ENCODE results near the gene ZYG11B. TPM values are rescaled to one million over a fixed set of nuclear protein-coding genes. Genes with fewer than 3 reads are reported as not detected.
"Not testable (repeated sequence)": the region's sequence is repeated elsewhere in the genome, so short reads cannot be mapped to it uniquely, and the experiment has no call there.

Gene ZYG11B
- total RNA-seq, 1 donor from 2014 or later: 10.2 TPM

DNA sequence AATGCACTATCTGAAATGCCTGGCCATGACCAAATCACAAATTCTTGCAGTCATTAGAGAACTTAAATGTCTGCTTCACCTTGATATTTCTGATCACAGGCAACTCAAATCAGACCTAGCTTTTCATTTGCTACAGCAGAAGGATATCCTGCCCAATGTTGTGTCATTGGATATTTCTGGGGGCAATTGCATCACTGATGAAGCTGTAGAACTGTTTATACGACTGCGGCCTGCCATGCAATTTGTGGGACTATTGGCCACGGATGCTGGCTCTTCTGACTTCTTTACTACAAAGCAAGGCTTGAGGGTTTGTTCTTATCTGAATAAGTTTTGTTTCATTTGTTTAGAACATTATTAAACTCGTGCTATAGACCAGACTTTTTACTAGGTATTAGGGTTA is 131.2 kb downstream of the ZYG11B start:
- intact Hi-C loops (cut with micrococcal nuclease): no loop called here
- Mint-ChIP-seq H3K27ac (no peak overlapping the region), H3K27me3 (peaks cover 3% of the 10 kb centered on the region), H3K9me3 (no peaks in the 10 kb centered on the region), H3K4me1 (no peaks in the 10 kb centered on the region), H3K36me3 (ENCODE audit: low read depth) (no peaks in the 10 kb centered on the region), H3K4me3 (no peak overlapping the region)
- DNase-seq: no peak

DNA sequence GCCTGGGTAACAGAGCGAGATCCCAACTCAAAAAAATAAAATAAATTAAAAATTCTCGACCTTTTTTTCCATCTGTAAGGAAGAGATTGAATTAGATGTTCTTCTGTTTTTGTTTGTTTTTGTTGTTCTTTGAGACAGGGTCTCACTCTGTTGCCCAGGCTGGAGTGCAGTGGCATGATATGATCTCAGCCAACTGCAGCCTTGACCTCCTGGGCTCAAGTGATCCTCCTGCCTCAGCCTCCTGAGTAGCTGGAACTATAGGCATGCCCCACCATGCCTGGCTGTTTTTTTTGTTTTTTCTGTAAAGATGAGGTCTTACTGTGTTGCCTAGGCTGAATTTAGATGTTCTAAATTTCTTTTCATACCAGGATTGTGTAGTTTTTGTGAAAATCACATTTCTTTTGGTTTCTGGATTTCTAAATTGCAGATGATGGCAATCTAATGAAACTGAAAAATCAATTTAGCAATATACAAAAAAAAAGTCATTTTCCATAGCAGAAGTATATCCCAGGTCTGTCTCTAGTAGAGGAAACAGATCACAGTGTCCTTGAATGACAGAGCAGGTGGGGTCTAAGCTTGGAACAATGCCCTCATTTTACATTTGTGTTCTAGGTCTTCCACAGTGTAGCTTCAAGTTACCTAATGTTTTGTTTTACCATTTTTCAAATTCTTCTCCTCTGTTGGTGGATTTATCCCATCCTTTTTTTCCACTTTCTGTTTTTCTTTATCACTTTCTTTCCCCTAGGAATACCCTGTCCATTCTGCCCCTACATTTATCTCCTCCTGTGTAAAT is 136.6 kb downstream of the ZYG11B start:
- Mint-ChIP-seq H3K36me3 (ENCODE audit: low read depth) (no peaks in the 10 kb centered on the region), H3K27me3 (peaks cover 3% of the 10 kb centered on the region), H3K4me3 (no peak overlapping the region), H3K4me1 (no peaks in the 10 kb centered on the region), H3K9me3 (no peaks in the 10 kb centered on the region), H3K27ac (no peak overlapping the region)
- DNase-seq: no peak
- intact Hi-C loops (cut with micrococcal nuclease): no loop called here

DNA sequence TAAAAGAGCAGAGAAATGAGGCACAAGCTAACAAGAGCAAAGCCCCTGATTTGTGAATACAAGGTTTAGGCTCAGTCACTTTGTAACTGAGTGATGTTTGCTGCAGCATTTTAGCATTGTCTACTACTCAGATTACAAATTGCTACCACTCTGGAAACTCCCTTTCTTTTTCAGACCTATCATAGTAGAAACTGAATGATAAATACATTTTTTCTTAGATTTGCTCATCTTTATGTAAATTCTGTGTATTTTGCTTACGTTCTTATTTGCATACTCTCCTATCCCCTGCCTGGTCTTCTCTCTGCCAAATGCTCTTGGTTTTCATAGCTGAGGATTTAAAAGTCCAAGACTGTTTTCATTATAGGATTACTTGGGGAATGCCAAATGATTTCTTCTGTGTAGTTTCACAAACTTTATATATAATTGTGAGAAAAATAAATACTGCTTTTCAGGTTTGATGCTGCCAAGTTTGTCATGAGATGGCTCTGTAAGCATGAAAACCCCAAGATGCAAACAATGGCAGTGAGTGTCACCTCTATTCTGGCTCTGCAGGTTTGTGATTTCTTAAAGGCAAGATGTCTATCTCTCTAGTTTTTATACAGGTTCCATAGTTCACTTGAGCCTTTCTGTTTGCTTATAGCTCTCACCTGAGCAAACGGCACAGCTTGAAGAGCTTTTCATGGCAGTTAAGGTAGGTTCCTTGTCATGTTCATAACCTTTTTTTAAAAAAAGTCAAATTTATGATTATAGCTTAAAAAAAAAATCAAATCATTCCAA is 141.0 kb downstream of the ZYG11B start:
- no peak overlapping the region for H3K4me3 Mint-ChIP-seq
- H3K27me3 Mint-ChIP-seq: peaks cover 3% of the 10 kb centered on the region
- H3K27ac Mint-ChIP-seq: no peak overlapping the region
- intact Hi-C loops (cut with micrococcal nuclease): no loop called here
- H3K4me1 Mint-ChIP-seq: no peaks in the 10 kb centered on the region
- H3K36me3 Mint-ChIP-seq (ENCODE audit: low read depth): no peaks in the 10 kb centered on the region
- H3K9me3 Mint-ChIP-seq: no peaks in the 10 kb centered on the region
- DNase-seq: no peak

DNA sequence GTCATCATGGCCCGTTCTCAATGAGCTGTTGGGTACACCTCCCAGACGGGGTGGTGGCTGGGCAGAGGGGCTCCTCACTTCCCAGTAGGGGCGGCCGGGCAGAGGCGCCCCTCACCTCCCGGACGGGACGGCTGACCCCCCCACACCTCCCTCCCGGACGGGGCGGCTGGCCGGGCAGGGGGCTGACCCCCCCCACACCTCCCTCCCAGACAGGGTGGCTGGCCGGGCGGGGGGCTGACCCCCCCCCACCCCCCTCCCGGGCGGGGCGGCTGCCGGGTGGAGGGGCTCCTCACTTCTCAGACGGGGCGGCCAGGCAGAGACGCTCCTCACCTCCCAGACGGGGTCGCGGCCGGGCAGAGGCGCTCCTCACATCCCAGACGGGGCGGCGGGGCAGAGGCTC is 143.5 kb downstream of the ZYG11B start:
- H3K27me3 Mint-ChIP-seq; H3K4me3 Mint-ChIP-seq; H3K36me3 Mint-ChIP-seq (ENCODE audit: low read depth); intact Hi-C loops (cut with micrococcal nuclease); H3K9me3 Mint-ChIP-seq; H3K27ac Mint-ChIP-seq; DNase-seq; H3K4me1 Mint-ChIP-seq: not testable (repeated sequence)

DNA sequence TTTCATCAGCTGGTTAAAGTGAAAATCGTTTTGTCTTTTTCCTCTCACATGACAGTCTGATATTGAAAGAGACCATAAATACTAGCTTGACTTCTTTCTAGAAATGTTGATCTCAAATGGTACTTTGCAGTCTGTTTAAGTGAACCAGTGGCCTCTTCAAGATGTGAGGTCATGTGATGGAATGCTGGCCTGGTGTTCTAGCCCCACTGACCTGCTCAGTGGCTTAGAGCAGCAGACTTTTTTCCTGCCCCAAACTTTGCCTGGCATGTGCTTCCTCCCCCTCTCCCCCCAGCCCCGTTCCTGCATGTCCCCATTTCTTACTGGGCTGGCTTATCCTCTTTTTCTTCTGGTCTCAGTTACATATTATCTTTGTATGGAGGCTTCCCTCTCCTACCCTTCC is 150.6 kb downstream of the ZYG11B start:
- no peak overlapping the region for H3K4me3 Mint-ChIP-seq
- no peak for DNase-seq
- H3K27me3 Mint-ChIP-seq: peaks cover 2% of the 10 kb centered on the region
- no peaks in the 10 kb centered on the region for H3K4me1 Mint-ChIP-seq
- no peak overlapping the region for H3K27ac Mint-ChIP-seq
- H3K36me3 Mint-ChIP-seq (ENCODE audit: low read depth): no peaks in the 10 kb centered on the region
- intact Hi-C loops (cut with micrococcal nuclease): no loop called here
- H3K9me3 Mint-ChIP-seq: no peaks in the 10 kb centered on the region

Other genes with a start within 250 kb of the ZYG11B start
- 57.6 and 61.2 TPM in 2 replicates for gene TUT4, start 173.4 kb upstream of the ZYG11B start, total RNA-seq
- gene GPX7, start 124.1 kb upstream of the ZYG11B start, total RNA-seq: 28.0 and 29.4 TPM in 2 replicates
- gene SHISAL2A, start 93.3 kb upstream of the ZYG11B start, total RNA-seq: 4.8 and 5.0 TPM in 2 replicates
- gene COA7, start 28.1 kb upstream of the ZYG11B start, total RNA-seq: 37.8 and 40.2 TPM in 2 replicates
- 0.12 and 0.17 TPM in 2 replicates for gene ZYG11A, start 116.3 kb downstream of the ZYG11B start, total RNA-seq
- gene ECHDC2, start 195.3 kb downstream of the ZYG11B start, total RNA-seq: 56.6 and 59.0 TPM in 2 replicates
- gene SCP2, start 200.8 kb downstream of the ZYG11B start, total RNA-seq: 60.3 and 61.7 TPM in 2 replicates